ENCODE measurements around the gene MPP2. TPM values are rescaled to one million over a fixed set of nuclear protein-coding genes. Genes with fewer than 3 reads are reported as not detected.

Gene MPP2
- total RNA-seq, 1 donor from 2014 or later: 16.7 TPM

- H3K36me3 ChIP-seq: no peaks in the 10 kb centered on the region
- peaks cover 15% of the 10 kb centered on the region for H3K27me3 ChIP-seq
- DNase-seq (ENCODE audit: low spot score in 2 of 2): no peak
- no peak overlapping the region for H3K4me3 ChIP-seq
- no peak for TF ChIP-seq CTCF (IDR thresholded peaks at IDR 0.05)
- no peaks in the 10 kb centered on the region for H3K9me3 ChIP-seq
- peaks cover 0 to 6% of the 10 kb centered on the region in 2 donors for H3K4me1 ChIP-seq
- no peak overlapping the region for H3K27ac ChIP-seq
- intact Hi-C loops (cut with DNase I): no loop called here
These were observed 44.4 kb upstream of the MPP2 start for GRCh38 chr17:43951750-43952149.

- TF ChIP-seq CTCF (IDR thresholded peaks at IDR 0.05): no peak
- peaks cover 15% of the 10 kb centered on the region for H3K27me3 ChIP-seq
These were observed 43.2 kb upstream of the MPP2 start for GRCh38 chr17:43950554-43950953.

GRCh38 chr17:43949781-43950180 lies 42.4 kb upstream of the MPP2 start:
- Histone ChIP-seq H3K9me3 (no peaks in the 10 kb centered on the region), H3K4me3 (no peak overlapping the region), H3K36me3 (no peaks in the 10 kb centered on the region), H3K27me3 (peaks cover 15% of the 10 kb centered on the region), H3K4me1 (peaks cover 0 to 6% of the 10 kb centered on the region in 2 donors), H3K27ac (no peak overlapping the region)
- TF ChIP-seq CTCF (IDR thresholded peaks at IDR 0.05): no peak
- DNase-seq (ENCODE audit: low spot score in 2 of 2): no peak
- intact Hi-C loops (cut with DNase I): no loop called here

More at GRCh38 chr17:43950554-43950953, 43.2 kb upstream of the MPP2 start:
- Histone ChIP-seq H3K4me3 (no peak overlapping the region), H3K36me3 (no peaks in the 10 kb centered on the region), H3K9me3 (no peaks in the 10 kb centered on the region), H3K4me1 (peaks cover 0 to 6% of the 10 kb centered on the region in 2 donors), H3K27ac (no peak overlapping the region)
- intact Hi-C loops (cut with DNase I): no loop called here
- DNase-seq (ENCODE audit: low spot score in 2 of 2): no peak

- no peak for TF ChIP-seq CTCF (IDR thresholded peaks at IDR 0.05)
- Histone ChIP-seq H3K36me3 (no peaks in the 10 kb centered on the region), H3K27me3 (no peaks in the 10 kb centered on the region), H3K4me1 (no peaks in the 10 kb centered on the region), H3K4me3 (no peak overlapping the region), H3K27ac (no peak overlapping the region), H3K9me3 (no peaks in the 10 kb centered on the region)
- DNase-seq (ENCODE audit: low spot score in 2 of 2): no peak
- intact Hi-C loops (cut with DNase I): no loop called here
These were observed 39.4 kb upstream of the MPP2 start for GRCh38 chr17:43946781-43947180.

- intact Hi-C loops (cut with DNase I): loop anchor here (2.0 kb wide), 1 partner anchor 50 kb away; no protein-coding TSS in a partner anchor
- no peak for DNase-seq (ENCODE audit: low spot score in 2 of 2)
These were observed 37.9 kb upstream of the MPP2 start for GRCh38 chr17:43945074-43945829.

More at GRCh38 chr17:43945074-43945829, 37.9 kb upstream of the MPP2 start:
- H3K27ac ChIP-seq: no peak overlapping the region
- H3K4me1 ChIP-seq: no peaks in the 10 kb centered on the region
- H3K4me3 ChIP-seq: no peak overlapping the region
- H3K9me3 ChIP-seq: no peaks in the 10 kb centered on the region
- no peaks in the 10 kb centered on the region for H3K36me3 ChIP-seq
- no peak for TF ChIP-seq CTCF (IDR thresholded peaks at IDR 0.05)
- no peaks in the 10 kb centered on the region for H3K27me3 ChIP-seq

All from ascending aorta (tissue), 2 donors.